Activated CD4-positive, alpha-beta T cell treated with anti-CD3 and anti-CD28 coated beads, Interleukin-2, amount 50 U/mL, for 1 hour (primary cell): ENCODE data around the gene INTS13.
"Not testable (repeated sequence)": the region's sequence is repeated elsewhere in the genome, so short reads cannot be mapped to it uniquely, and the experiment has no call there.

Source experiments
- DNase-seq: peaks from one replicate; pipeline ENCODE4 v3.0.0-alpha.2; 2020

Gene INTS13

GRCh38 chr12:26929590-26929989 is 8.2 kb downstream of the INTS13 start:
- no peak for DNase-seq

DNA sequence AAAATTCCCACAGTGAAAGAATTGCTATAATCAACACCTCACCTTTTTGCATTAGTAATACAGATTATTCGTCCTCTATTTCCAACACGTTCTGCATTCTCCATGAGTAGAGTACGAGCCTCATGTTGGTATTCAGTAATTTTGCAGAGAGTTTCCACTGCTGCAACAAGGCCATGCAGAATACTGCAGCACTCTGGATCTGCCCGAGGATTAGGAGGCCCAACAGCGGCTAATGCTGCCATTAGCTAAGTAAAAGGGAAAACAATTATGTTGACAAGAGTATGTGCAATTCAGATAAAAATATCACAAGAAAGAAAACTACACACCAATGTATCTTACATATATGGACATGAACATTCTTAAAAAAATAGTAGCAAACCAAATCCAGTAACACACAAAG is 9.1 kb downstream of the INTS13 start:
- no peak for DNase-seq

GRCh38 chr12:26921886-26922285 is 15.9 kb downstream of the INTS13 start:
- no peak for DNase-seq

DNA sequence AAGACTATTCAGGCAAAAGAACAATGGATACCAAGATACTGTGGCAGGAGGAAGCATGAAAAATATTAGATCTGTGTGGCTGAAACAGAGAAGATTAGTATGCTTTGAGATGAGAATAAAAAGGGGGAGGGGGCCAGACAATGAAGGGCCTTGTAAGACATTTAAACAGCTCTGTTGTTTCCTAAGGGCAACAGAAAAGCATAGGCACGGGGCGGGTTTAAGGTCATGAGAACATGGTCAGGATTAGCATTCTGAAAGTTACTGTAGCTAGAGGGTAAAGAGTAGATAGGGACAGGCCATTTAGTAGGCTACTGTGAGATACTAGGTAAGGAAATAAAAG is 18.6 kb downstream of the INTS13 start:
- DNase-seq: no peak

DNA sequence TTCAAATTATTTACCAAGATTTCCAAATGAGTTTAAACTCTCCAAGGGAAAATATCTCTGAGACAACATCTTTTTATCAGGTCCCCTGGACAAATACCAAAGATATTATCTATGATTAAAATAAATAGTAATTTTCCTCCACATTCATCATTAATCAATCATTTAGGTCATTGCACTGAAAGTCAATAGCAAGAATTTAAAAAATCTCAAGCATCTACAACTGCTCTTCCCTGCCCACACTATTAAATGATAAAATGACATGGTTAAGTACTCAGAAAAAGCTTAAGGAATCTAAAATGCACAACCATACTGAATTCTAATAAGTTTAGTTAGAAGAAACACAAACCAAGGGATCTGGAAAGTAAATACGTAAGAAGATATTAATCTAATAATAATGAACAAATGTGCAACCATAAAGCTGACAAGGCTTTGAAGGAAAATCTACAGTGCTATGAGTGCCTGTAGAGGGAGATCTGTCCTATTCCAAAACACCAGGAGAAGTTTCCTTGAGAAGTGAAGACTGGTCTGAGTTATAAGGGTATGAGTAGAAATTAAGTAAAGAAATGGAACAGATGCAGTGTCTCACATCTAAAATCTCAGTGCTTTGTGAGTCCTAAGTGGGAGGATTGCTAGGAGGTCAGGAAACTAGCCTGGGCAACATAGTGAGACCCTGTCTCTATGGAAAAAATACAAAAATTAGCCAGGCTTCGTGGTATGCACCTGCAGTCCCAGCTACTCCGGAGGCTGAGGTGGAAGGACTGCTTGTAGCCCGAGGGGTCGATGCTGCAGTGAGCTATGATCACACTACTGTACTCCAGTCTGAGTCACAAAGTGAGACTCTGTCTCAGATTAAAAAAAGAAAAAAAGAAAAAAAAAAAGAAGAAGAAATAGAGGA is 19.2 kb downstream of the INTS13 start:
- no peak for DNase-seq

DNA sequence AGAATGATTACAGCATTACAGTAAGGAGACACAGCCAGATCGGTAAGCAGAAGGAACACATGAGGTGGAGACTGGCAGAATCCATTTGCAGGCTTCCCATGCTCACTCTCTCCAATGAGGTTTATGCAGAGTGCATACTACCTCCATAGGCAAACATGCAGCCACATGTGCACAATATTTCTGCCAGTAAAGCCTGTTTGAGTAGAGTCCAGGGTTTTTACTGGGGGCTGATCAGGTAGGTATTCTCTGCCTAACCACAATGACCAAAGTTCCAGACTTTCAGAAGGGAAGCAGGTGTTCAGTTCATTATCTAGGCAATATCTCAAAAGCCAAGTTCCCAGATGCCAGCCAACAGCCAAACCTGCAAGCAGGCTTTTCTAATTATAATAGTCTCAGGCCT is 31.1 kb downstream of the INTS13 start:
- DNase-seq: no peak

GRCh38 chr12:26906024-26906423 is 31.8 kb downstream of the INTS13 start:
- no peak for DNase-seq

GRCh38 chr12:26903396-26903795 is 34.4 kb downstream of the INTS13 start:
- not testable (repeated sequence) for DNase-seq

DNA sequence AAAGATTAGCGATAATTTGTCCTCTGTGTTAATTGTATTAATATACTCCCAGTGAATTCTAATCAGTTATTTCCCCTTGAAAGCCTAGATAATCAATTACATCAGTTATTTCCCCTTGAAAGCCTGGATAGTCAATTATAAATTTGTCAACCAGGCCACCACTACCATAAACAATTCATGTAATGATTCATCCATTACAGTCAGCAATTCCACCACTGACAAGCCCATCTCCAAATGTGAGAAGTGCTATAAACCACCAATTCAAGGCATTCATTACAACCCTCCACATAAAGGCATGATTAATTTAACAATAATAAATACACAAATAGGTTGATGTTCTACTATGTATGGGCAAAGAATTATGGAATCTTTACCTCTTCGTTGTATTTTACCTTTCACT is 40.9 kb downstream of the INTS13 start:
- no peak for DNase-seq

- no peak for DNase-seq
Observed at GRCh38 chr12:26895672-26896071, 42.1 kb downstream of the INTS13 start.

DNA sequence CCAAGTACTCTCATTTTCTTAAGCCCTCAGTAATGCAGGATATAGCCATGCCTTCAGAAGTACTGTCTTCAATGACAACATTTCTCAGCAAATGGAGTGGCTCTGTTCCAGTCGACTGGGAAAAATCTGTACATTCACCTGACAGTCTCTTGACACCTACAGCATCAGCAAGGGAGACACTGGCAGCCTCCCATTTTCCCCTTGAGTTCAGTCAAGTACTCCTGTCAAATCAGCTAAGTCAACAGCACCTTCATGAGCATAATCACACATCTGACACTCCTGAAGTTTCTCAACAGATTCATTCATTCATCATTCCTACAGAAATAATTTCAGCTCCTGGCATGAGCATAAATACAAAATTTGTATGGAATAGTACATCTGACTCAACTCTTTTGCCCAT is 46.1 kb downstream of the INTS13 start:
- DNase-seq: no peak

DNA sequence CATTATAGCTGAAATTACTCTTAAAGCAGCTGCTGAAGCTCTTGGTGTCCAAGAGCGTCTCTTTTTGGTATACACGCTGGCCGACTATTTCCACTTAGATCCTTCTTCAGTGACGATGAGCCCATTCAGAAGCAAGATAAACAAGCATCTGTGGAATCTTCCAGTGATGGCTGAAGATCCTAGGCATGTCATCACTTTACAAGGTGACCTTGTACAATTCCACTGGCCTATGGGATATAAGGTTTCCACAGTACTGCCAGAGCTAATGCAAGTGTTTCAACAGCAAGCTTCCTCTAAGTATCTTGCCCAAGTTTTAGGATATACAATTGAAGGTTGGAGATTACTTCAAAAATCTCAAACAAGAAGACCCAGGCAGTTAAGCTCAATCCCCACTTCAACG is 47.0 kb downstream of the INTS13 start:
- no peak for DNase-seq

DNA sequence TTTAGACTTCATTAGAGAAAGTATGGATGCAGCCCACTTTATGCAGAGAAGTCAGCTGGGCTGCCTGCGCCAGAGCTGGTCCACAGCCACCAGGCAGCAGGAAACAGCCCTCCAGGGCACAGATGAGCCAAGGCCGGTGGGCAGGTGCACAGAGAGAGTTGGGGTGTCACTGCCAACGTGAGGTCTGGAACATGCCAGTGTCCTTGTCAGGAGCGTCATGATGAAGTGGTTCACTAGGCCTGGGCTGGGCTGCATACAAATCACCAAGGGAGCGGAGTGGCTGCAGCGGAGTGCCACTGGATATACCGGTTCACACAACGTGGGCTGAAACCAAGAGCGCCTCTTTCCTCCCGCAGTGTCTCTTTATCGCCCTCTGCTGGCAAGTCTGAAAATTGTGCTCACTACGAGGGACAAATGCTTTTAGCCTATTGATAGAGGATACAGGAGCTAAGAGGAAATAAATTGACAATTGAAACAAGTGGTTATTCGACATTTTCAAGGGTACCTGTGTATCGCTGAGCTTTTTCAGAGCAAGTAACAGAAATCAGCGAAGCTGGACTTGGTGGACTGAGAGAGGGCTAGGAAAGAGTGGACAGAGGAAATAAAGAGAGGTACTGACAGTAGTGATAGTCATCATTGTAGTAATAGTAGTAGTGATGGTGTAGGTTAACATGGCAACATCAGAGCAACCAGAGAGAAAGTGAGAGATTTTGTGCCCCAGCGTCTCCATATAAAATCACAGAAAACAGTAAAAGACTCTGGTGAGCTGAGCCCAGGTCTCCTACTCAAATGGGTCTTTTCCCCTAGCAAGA is 52.8 kb downstream of the INTS13 start:
- peak; percentile 79 for DNase-seq

- no peak for DNase-seq
Observed at GRCh38 chr12:26880625-26881024, 57.2 kb downstream of the INTS13 start.

DNA sequence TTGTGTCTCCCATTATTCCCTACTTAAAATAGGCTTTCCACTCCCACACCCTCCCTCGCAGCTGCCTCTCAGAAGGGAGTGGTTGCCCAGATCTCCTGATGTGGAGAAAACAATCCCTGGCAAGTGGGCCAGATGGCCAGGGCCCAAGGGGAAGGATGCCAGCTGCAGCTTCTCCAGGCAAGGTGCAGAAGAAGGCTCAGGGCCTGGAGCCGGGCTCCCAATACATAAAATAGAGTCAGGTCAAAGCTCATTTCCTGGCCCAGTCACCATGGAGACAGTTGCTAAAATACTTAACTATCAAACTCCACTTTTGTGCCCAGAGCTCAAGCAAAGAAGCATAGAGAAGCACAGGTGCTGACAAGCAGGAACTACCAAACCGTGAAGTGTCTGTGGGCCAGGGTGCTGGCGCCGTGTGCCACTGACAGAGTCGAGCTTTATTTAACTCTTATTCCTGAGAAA is 59.1 kb downstream of the INTS13 start:
- DNase-seq: no peak

GRCh38 chr12:26874501-26875296 is 63.1 kb downstream of the INTS13 start:
- no peak for DNase-seq

- DNase-seq: no peak
Observed at GRCh38 chr12:26872625-26873024, 65.2 kb downstream of the INTS13 start.

DNA sequence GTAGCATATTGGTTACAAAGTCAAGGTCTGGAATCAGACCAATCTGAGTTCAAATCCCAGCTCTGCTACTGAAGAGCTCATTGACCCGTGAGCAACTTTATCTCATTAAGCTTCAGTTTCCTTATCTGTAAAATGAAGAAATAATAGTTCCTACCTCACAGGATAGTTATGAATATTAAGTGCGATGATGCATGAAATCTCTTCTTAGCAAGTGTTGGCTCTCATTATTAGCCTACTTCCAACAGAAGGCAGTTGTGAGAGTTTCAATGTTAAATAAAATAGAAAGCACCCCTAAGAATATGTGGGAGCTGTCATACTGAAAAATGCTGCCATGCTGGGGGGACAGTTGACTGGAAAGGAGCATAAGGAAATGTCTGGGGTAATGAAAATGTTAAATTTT is 65.8 kb downstream of the INTS13 start:
- no peak for DNase-seq

- no peak for DNase-seq
Observed at GRCh38 chr12:26870491-26871419, 67.0 kb downstream of the INTS13 start.

- no peak for DNase-seq
Observed at GRCh38 chr12:26869908-26870459, 67.8 kb downstream of the INTS13 start.

GRCh38 chr12:26869104-26869494 is 68.7 kb downstream of the INTS13 start:
- DNase-seq: no peak
